ENCODE data around the gene ZGPAT. TPM values are rescaled to one million over a fixed set of nuclear protein-coding genes. Genes with fewer than 3 reads are reported as not detected.

The ZGPAT gene
- total RNA-seq, 6 donors from 2014 or later: 24.8 to 70.2 (median 36.8) TPM

- peaks cover 0 to 19% (median 3%) of the 10 kb centered on the region in 4 donors for H3K36me3 ChIP-seq
- 91 to 92% methylated on average over 10 to 12 of the region's 13 CpGs for WGBS, 2 donors
- H3K27ac ChIP-seq: no peak overlapping the region
- TF ChIP-seq POLR2AphosphoS5 (IDR thresholded peaks at IDR 0.05) (no peak), POLR2A (IDR thresholded peaks at IDR 0.05) (no peak), EP300 (IDR thresholded peaks at IDR 0.05) (no peak), CTCF (IDR thresholded peaks at IDR 0.05) (no peak)
- H3K9me3 ChIP-seq: no peaks in the 10 kb centered on the region
- no peak for DNase-seq
- no peak for ATAC-seq (ENCODE audit: low FRiP score in 2 of 2)
- H3K27me3 ChIP-seq: no peaks in the 10 kb centered on the region
- no peak overlapping the region for H3K4me3 ChIP-seq
- no peaks in the 10 kb centered on the region for H3K4me1 ChIP-seq
Observed at GRCh38 chr20:63753381-63753780, 45.5 kb downstream of the ZGPAT start.

GRCh38 chr20:63754008-63754407 lies 46.2 kb downstream of the ZGPAT start:
- peaks cover 0 to 19% (median 3%) of the 10 kb centered on the region in 4 donors for H3K36me3 ChIP-seq
- 83 to 89% methylated on average over 10 to 16 of the region's 16 CpGs for whole genome bisulfite sequencing, 2 donors
- no peak for TF ChIP-seq POLR2A (IDR thresholded peaks at IDR 0.05)
- TF ChIP-seq CTCF (IDR thresholded peaks at IDR 0.05): no peak
- TF ChIP-seq EP300 (IDR thresholded peaks at IDR 0.05): no peak
- no peak for TF ChIP-seq POLR2AphosphoS5 (IDR thresholded peaks at IDR 0.05)
- no peak overlapping the region for H3K27ac ChIP-seq
- H3K27me3 ChIP-seq: no peaks in the 10 kb centered on the region
- H3K4me3 ChIP-seq: no peak overlapping the region
- H3K9me3 ChIP-seq: no peaks in the 10 kb centered on the region
- no peak for DNase-seq
- H3K4me1 ChIP-seq: no peaks in the 10 kb centered on the region
- no peak for ATAC-seq (ENCODE audit: low FRiP score in 2 of 2)

- Histone ChIP-seq H3K4me1 (no peaks in the 10 kb centered on the region), H3K27me3 (no peaks in the 10 kb centered on the region), H3K9me3 (no peaks in the 10 kb centered on the region), H3K4me3 (no peak overlapping the region), H3K36me3 (peaks cover 0 to 12% (median 3%) of the 10 kb centered on the region in 4 donors), H3K27ac (no peak overlapping the region)
- TF ChIP-seq POLR2AphosphoS5 (IDR thresholded peaks at IDR 0.05) (no peak), POLR2A (IDR thresholded peaks at IDR 0.05) (no peak), EP300 (IDR thresholded peaks at IDR 0.05) (no peak), CTCF (IDR thresholded peaks at IDR 0.05) (no peak)
- ATAC-seq (ENCODE audit: low FRiP score in 2 of 2): no peak
- 85 to 86% methylated on average over 18 of the region's 18 CpGs for WGBS, 2 donors
- DNase-seq: no peak
Observed at GRCh38 chr20:63755933-63756647, 48.3 kb downstream of the ZGPAT start.

- 59 to 68% methylated on average over 8 of the region's 8 CpGs for WGBS, 2 donors
- no peaks in the 10 kb centered on the region for H3K27me3 ChIP-seq
- no peaks in the 10 kb centered on the region for H3K9me3 ChIP-seq
- ATAC-seq (ENCODE audit: low FRiP score in 2 of 2): no peak
- no peak for TF ChIP-seq POLR2AphosphoS5 (IDR thresholded peaks at IDR 0.05)
- TF ChIP-seq CTCF (IDR thresholded peaks at IDR 0.05): no peak
- TF ChIP-seq EP300 (IDR thresholded peaks at IDR 0.05): no peak
- TF ChIP-seq POLR2A (IDR thresholded peaks at IDR 0.05): no peak
- H3K27ac ChIP-seq: no peak overlapping the region
- DNase-seq: no peak
- peaks cover 0 to 13% (median 3%) of the 10 kb centered on the region in 4 donors for H3K36me3 ChIP-seq
- no peak overlapping the region for H3K4me3 ChIP-seq
- no peaks in the 10 kb centered on the region for H3K4me1 ChIP-seq
Observed at GRCh38 chr20:63756648-63756991, 48.8 kb downstream of the ZGPAT start.

GRCh38 chr20:63758152-63758551 lies 50.3 kb downstream of the ZGPAT start:
- no peaks in the 10 kb centered on the region for H3K27me3 ChIP-seq
- DNase-seq (no peak), ATAC-seq (ENCODE audit: low FRiP score in 2 of 2) (no peak)
- H3K27ac ChIP-seq: no peak overlapping the region
- H3K4me1 ChIP-seq: no peaks in the 10 kb centered on the region
- peaks cover 0 to 4% (median 0%) of the 10 kb centered on the region in 4 donors for H3K36me3 ChIP-seq
- TF ChIP-seq POLR2AphosphoS5 (IDR thresholded peaks at IDR 0.05): no peak
- TF ChIP-seq CTCF (IDR thresholded peaks at IDR 0.05): no peak
- H3K9me3 ChIP-seq: no peaks in the 10 kb centered on the region
- no peak overlapping the region for H3K4me3 ChIP-seq
- WGBS, 2 donors: 91 to 95% methylated on average over 3 of the region's 7 CpGs

Data from upper lobe of left lung (tissue), 6 donors.